IMR-90 (cell line): Measurements from ENCODE around the gene KCNJ13.

Experiments
- BHLHE40 ChIP-seq: fragments of 150-350 bp; IDR thresholded peaks from 2 replicates; pipeline ENCODE4 v1.6.1; 2016; ENCODE audit warnings: mild to moderate bottlenecking, low read depth, low read length
- CEBPB ChIP-seq: IDR thresholded peaks from 2 replicates; pipeline ENCODE4 v1.6.1; 2012; ENCODE audit warnings: low read depth, low read length, improper control_type of control experiment
- CHD1 ChIP-seq: IDR thresholded peaks from 2 replicates; pipeline ENCODE4 v1.6.1; 2012; ENCODE audit warnings: low read depth, low read length, improper control_type of control experiment
- FOS ChIP-seq: fragments of 150-350 bp; IDR thresholded peaks from 2 replicates; pipeline ENCODE4 v1.6.1; 2016; ENCODE audit warnings: low read depth, low read length
- MAFK ChIP-seq: IDR thresholded peaks from 2 replicates; pipeline ENCODE4 v1.6.1; 2012; ENCODE audit warnings: low read depth, low read length, improper control_type of control experiment
- MXI1 ChIP-seq: IDR thresholded peaks from 2 replicates; pipeline ENCODE4 v1.6.1; 2012; ENCODE audit warnings: low read depth, mild to moderate bottlenecking, low read length, moderate library complexity, borderline replicate concordance
- POLR2A ChIP-seq: IDR thresholded peaks from 2 replicates; pipeline ENCODE4 v1.6.1; 2012; ENCODE audit warnings: mild to moderate bottlenecking, low read depth, low read length
- RAD21 ChIP-seq: IDR thresholded peaks from 2 replicates; pipeline ENCODE4 v1.6.1; 2012; ENCODE audit warnings: low read length, improper control_type of control experiment
- RCOR1 ChIP-seq: IDR thresholded peaks from 2 replicates; pipeline ENCODE4 v1.6.1; 2012; ENCODE audit warnings: mild to moderate bottlenecking, low read length, improper control_type of control experiment; ENCODE audit not compliant: insufficient replicate concordance
- RFX5 ChIP-seq: IDR thresholded peaks from 2 replicates; pipeline ENCODE4 v1.8.0; 2012; ENCODE audit warnings: low read depth, mild to moderate bottlenecking, low read length, moderate library complexity
- SMC3 ChIP-seq: fragments of 150-350 bp; IDR thresholded peaks from 2 replicates; pipeline ENCODE4 v1.6.1; 2016; ENCODE audit warnings: low read depth, mild to moderate bottlenecking, antibody characterized with exemption, low read length, moderate library complexity
- TF ChIP-seq, protein P1 (sequence below): conservative IDR thresholded peaks from 2 replicates; pipeline ENCODE4 v1.5.1; 2012; ENCODE audit warnings: mild to moderate bottlenecking, low read depth, low read length, improper control_type of control experiment
- TF ChIP-seq, protein P2 (sequence below): fragments of 150-350 bp; IDR thresholded peaks from 2 replicates; pipeline ENCODE4 v1.6.1; 2016; ENCODE audit warnings: low read depth, mild to moderate bottlenecking, low read length, moderate library complexity, borderline replicate concordance
- TF ChIP-seq, protein P3 (sequence below): fragments of 150-350 bp; IDR thresholded peaks from 2 replicates; pipeline ENCODE4 v1.6.1; 2017; ENCODE audit warnings: mild to moderate bottlenecking, antibody characterized with exemption, low read length, low read depth

- TF ChIP-seq, protein P1, sequence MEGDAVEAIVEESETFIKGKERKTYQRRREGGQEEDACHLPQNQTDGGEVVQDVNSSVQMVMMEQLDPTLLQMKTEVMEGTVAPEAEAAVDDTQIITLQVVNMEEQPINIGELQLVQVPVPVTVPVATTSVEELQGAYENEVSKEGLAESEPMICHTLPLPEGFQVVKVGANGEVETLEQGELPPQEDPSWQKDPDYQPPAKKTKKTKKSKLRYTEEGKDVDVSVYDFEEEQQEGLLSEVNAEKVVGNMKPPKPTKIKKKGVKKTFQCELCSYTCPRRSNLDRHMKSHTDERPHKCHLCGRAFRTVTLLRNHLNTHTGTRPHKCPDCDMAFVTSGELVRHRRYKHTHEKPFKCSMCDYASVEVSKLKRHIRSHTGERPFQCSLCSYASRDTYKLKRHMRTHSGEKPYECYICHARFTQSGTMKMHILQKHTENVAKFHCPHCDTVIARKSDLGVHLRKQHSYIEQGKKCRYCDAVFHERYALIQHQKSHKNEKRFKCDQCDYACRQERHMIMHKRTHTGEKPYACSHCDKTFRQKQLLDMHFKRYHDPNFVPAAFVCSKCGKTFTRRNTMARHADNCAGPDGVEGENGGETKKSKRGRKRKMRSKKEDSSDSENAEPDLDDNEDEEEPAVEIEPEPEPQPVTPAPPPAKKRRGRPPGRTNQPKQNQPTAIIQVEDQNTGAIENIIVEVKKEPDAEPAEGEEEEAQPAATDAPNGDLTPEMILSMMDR: no peak
- TF ChIP-seq SMC3 (no peak), BHLHE40 (no peak), POLR2A (no peak), CEBPB (no peak), MXI1 (no peak), RAD21 (no peak), RFX5 (no peak), FOS (no peak), MAFK (no peak), CHD1 (no peak), RCOR1 (no peak)
- TF ChIP-seq, protein P2, sequence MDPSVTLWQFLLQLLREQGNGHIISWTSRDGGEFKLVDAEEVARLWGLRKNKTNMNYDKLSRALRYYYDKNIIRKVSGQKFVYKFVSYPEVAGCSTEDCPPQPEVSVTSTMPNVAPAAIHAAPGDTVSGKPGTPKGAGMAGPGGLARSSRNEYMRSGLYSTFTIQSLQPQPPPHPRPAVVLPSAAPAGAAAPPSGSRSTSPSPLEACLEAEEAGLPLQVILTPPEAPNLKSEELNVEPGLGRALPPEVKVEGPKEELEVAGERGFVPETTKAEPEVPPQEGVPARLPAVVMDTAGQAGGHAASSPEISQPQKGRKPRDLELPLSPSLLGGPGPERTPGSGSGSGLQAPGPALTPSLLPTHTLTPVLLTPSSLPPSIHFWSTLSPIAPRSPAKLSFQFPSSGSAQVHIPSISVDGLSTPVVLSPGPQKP: no peak
- TF ChIP-seq, protein P3, sequence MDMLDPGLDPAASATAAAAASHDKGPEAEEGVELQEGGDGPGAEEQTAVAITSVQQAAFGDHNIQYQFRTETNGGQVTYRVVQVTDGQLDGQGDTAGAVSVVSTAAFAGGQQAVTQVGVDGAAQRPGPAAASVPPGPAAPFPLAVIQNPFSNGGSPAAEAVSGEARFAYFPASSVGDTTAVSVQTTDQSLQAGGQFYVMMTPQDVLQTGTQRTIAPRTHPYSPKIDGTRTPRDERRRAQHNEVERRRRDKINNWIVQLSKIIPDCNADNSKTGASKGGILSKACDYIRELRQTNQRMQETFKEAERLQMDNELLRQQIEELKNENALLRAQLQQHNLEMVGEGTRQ: no peak
These were observed 34.4 kb downstream of the KCNJ13 start for GRCh38 chr2:232741972-232742371.
